ENCODE measurements around the gene ARHGEF9. TPM values are rescaled to one million over a fixed set of nuclear protein-coding genes. Genes with fewer than 3 reads are reported as not detected.
"Not testable (repeated sequence)": the region's sequence is repeated elsewhere in the genome, so short reads cannot be mapped to it uniquely, and the experiment has no call there.

ARHGEF9 gene
- total RNA-seq, 1 donor from 2014 or later, result 70.0 TPM

DNA sequence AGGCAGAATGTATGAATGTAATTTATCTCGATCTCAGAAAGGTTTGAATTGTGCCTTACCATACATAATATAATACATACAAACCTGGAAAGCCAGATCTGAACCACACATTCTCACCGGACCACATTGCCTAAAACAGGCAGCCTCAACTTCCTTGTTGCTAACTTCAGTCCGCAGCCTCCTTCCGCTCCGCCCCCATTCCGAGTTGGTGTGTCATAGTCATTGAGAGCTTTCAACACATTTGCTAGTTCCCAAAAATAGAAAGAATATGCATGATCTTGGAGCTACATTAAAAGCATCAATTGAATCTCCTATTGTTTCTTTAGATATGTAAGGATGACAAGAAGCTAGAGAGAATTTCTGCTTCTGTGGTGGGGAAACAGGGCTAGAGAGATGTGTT is 127.2 kb downstream of the ARHGEF9 start:
- DNase-seq, result no peak

DNA sequence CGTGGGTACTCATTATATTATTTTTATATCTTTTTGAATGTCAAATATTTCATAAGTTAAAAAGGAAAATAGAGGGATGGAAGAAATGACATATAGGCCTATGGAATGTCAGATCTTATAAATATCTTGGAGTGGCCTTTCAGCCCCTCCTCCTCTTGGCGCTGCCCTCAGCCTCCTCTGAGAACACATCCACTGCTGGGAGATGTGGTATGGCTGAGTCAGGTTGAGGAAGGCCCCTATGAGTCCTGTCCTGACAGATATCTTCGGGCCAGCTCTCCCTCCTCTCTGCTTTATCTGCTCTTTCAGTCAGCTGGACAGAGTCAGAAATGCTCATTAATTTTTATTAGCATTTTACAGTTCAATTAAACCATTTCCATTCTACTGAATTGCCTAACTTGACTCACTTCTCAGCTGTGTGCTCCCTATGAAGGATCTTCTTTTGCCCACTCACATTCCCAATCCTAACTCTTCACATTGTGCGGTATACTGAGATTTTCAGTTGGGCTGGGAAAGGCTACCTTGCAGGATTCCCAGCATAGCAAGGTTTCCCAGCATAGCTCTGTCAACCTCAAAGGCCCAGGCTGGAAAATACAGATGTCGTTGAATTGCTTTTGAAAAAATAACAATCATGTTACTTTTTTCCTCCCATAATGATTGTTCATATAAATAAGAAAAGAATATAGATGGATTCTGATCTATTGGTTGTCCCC is 128.0 kb downstream of the ARHGEF9 start:
- no peak for DNase-seq

- DNase-seq, result no peak
These were observed 132.8 kb downstream of the ARHGEF9 start for GRCh38 chrX:63652086-63652765.

- not testable (repeated sequence) for DNase-seq
These were observed 139.3 kb downstream of the ARHGEF9 start for GRCh38 chrX:63645748-63646147.

GRCh38 chrX:63635750-63636149 is 149.3 kb downstream of the ARHGEF9 start:
- DNase-seq, result no peak

DNA sequence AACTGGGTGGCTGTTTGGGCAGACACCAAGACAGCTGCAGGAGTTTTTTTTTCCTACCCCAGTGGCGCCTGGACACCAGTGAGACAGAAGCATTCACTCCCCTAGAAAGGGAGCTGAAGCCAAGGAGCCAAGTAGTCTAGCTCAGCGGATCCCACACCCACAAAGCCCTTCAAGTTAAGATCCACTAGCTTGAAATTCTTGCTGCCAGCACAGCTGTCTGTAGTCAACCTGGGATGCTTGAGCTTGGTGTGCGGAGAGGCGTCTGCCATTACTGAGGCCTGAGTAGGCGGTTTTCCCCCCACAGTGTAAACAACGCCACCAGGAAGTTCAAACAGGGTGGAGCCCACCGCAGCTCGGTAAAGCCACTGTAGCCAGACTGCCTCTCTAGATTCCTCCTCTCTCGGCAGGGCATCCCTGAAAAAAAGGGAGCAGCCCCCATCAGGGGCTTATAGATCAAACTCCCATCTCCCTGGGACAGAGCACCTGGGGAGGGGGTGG is 171.4 kb downstream of the ARHGEF9 start:
- DNase-seq, result no peak

- no peak for DNase-seq
These were observed 199.1 kb downstream of the ARHGEF9 start for GRCh38 chrX:63585936-63586335.

Small RNA genes lying within 50 kb of the gene (small RNA-seq; reads per million reads assigned to genes)
- gene MIR1468, result 16.3 reads per million, percentile 93 among the genes with 10 or more reads in this experiment
